ENCODE results near the gene YJEFN3. TPM values are rescaled to one million over a fixed set of nuclear protein-coding genes. Genes with fewer than 3 reads are reported as not detected.

YJEFN3 gene
- total RNA-seq, 4 donors from 2014 or later: 0.08 to 0.57 (median 0.15) TPM

DNA sequence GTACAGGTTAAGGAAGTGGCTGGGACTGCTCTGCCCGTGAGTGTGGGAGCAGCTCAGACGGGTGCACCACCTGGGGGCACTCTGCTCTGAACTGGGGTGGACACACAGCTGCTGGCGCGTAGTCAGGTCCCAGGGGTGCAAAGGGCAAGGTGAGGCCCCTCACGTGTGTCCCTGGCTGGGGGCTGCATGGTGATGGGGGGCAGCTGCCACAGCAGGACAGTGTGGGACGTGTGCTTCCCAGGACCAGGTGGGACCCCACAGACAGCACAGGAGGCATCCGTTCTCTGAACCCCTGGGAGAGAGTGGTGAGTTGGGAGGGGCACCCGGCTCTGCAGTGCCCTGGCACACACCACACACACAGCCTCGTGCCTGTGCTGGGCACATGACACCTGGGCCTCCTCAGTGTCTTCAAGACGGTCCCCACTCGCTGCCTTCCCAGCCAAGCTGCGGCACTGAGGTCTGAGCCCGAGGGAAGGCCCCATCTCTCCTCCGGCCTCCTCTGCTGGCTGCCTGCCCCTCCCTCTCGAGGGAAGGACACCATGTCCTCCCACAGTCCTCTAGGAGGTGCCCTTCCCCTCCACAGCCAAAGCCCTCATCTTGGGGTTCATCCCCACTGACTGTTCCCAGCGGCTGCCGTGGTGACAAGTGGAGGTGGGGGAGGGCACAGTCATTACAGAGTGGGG is 34.1 kb downstream of the YJEFN3 start:
- no peak for DNase-seq
- Histone ChIP-seq H3K27me3 (no peaks in the 10 kb centered on the region), H3K4me1 (no peaks in the 10 kb centered on the region), H3K4me3 (no peak overlapping the region), H3K27ac (no peak overlapping the region), H3K9me3 (no peaks in the 10 kb centered on the region), H3K36me3 (no peaks in the 10 kb centered on the region)
- intact Hi-C loops (cut with DNase I): no loop called here
- 77 to 90% methylated on average over 2 to 8 of the region's 17 CpGs for WGBS, 2 donors
- TF ChIP-seq, protein P1, sequence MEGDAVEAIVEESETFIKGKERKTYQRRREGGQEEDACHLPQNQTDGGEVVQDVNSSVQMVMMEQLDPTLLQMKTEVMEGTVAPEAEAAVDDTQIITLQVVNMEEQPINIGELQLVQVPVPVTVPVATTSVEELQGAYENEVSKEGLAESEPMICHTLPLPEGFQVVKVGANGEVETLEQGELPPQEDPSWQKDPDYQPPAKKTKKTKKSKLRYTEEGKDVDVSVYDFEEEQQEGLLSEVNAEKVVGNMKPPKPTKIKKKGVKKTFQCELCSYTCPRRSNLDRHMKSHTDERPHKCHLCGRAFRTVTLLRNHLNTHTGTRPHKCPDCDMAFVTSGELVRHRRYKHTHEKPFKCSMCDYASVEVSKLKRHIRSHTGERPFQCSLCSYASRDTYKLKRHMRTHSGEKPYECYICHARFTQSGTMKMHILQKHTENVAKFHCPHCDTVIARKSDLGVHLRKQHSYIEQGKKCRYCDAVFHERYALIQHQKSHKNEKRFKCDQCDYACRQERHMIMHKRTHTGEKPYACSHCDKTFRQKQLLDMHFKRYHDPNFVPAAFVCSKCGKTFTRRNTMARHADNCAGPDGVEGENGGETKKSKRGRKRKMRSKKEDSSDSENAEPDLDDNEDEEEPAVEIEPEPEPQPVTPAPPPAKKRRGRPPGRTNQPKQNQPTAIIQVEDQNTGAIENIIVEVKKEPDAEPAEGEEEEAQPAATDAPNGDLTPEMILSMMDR (IDR thresholded peaks at IDR 0.05): peak in 1 of 6 experiments; percentile 22
- TF ChIP-seq POLR2A (IDR thresholded peaks at IDR 0.05): no peak

DNA sequence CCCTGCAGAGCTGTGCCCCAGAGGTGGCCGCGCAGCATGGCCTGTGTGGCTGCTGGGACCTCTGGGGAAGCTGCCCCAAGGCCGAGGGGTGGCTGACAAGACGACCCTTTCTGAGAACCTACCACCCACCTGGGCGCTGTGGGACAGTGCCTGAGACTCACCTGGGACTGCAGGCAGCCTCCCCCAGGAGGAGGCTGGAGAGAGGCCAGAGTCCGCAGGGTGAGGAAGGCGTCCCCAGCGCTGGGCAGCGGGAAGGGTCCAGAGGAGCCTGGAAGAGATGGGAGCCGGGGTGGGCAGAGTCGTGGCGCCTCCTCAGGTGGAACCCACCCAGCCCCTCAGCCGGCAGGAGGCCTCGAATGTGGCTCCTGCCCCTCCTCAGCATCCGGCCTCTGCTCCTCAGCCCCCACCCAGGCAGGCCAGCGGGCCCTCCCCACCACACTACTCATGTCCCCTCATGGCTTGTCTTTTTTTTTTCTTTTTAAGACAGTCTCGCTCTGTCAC is 34.7 kb downstream of the YJEFN3 start:
- H3K4me1 ChIP-seq: no peaks in the 10 kb centered on the region
- no peak for DNase-seq
- intact Hi-C loops (cut with DNase I): no loop called here
- no peaks in the 10 kb centered on the region for H3K9me3 ChIP-seq
- TF ChIP-seq, protein P1 (IDR thresholded peaks at IDR 0.05): no peak
- TF ChIP-seq POLR2A (IDR thresholded peaks at IDR 0.05): no peak
- H3K27me3 ChIP-seq: no peaks in the 10 kb centered on the region
- WGBS, 2 donors: 91 to 95% methylated on average over 4 to 8 of the region's 17 CpGs
- H3K36me3 ChIP-seq: no peaks in the 10 kb centered on the region
- no peak overlapping the region for H3K27ac ChIP-seq
- no peak overlapping the region for H3K4me3 ChIP-seq

DNA sequence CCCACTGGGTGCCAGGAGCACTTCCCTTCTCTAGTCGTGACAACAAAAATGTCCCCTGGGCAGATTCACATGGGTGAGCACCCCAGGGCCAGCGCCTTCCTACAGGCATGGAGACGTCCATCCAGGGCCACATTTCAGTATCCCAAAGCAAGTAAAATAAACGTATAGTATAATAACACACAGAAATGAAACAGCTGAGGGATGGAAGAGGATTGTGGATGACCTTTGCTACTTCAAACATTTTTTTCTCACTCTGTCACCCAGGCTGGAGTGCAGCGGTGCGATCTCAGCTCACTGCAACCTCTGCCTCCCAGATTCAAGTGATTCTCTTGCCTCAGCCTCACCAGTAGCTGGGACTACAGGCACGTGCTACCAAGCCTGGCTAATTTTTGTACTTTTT is 37.6 kb downstream of the YJEFN3 start:
- Histone ChIP-seq H3K9me3 (no peaks in the 10 kb centered on the region), H3K4me3 (no peak overlapping the region), H3K36me3 (no peaks in the 10 kb centered on the region), H3K4me1 (no peaks in the 10 kb centered on the region), H3K27me3 (no peaks in the 10 kb centered on the region), H3K27ac (no peak overlapping the region)
- no peak for TF ChIP-seq POLR2A (IDR thresholded peaks at IDR 0.05)
- TF ChIP-seq, protein P1 (IDR thresholded peaks at IDR 0.05): no peak
- intact Hi-C loops (cut with DNase I): no loop called here
- no peak for DNase-seq
- 55 to 79% methylated on average over 4 of the region's 7 CpGs for WGBS, 2 donors

DNA sequence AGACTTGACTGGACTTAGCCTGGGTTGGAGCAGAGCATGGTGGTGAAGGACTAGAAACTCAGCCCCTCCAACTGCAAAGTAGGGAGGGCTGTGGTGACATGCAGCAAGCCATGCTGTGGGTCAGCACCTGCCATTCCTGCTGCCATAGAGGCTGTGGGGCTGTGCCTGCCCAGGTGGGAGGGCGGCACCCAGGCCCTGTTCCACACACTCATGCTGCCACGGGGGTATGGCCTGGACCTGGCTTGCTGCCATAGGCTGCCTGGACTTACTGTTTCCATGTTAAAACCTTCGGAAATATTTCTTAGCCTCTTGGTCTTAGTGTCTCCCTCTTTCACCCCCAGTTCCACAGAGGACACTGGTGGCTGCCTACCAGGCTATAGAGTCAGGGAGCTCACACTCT is 38.7 kb downstream of the YJEFN3 start:
- DNase-seq: no peak
- intact Hi-C loops (cut with DNase I): no loop called here
- WGBS, 2 donors: 60 to 80% methylated on average over 1 to 2 of the region's 3 CpGs
- TF ChIP-seq, protein P1 (IDR thresholded peaks at IDR 0.05): no peak
- TF ChIP-seq POLR2A (IDR thresholded peaks at IDR 0.05): no peak
- Histone ChIP-seq H3K27me3 (no peaks in the 10 kb centered on the region), H3K4me1 (no peaks in the 10 kb centered on the region), H3K9me3 (no peaks in the 10 kb centered on the region), H3K27ac (no peak overlapping the region), H3K4me3 (no peak overlapping the region), H3K36me3 (no peaks in the 10 kb centered on the region)

DNA sequence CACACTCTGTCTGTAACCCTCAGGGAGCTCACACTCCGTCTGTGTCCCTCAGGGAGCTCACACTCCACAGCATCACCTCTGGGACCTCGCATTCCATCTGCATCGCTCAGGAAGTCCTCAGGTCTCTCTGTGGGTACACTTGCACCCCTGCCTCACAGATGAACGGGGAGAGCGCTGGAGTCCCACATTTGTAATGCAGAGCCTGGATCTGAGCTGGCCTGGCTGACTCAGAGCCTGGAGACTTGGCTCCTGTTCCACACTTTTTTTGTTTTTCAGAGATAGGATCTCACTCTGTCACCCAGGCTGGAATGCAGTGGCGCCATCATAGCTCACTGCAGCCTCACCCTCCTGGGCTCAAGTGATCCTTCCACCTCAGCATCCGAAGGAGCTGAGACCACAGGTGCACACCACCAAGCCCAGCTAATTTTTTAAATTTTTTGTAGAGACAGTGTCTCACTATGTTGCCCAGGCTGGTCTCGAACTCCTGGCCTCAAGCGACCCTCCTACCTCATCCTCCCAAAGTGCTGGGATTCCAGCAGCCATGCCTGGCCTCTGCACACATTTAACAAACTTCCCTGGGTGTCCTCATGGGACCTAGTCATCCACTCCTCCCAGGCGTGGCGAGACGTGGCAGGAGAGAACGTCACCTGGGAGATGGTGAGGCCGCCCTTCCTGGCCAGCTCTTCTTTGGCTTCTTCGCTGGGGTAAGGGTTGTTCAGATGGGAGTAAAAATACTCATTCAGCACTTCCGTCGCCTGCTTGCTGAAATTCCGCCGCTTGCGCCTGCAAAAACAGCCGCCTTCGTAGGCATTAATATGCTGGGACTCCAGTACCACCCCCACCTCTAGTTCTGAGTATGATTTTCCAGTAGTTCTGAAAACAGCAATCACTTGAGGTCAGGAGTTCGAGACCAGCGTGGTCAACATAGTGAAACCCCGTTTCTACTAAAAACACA is 40.4 kb downstream of the YJEFN3 start:
- intact Hi-C loops (cut with DNase I): no loop called here
- WGBS, 2 donors: 90% methylated on average over 13 to 17 of the region's 25 CpGs
- Histone ChIP-seq H3K36me3 (no peaks in the 10 kb centered on the region), H3K9me3 (no peaks in the 10 kb centered on the region), H3K27me3 (no peaks in the 10 kb centered on the region), H3K4me3 (no peak overlapping the region), H3K27ac (no peak overlapping the region), H3K4me1 (no peaks in the 10 kb centered on the region)
- DNase-seq: no peak
- TF ChIP-seq, protein P1 (IDR thresholded peaks at IDR 0.05): no peak
- no peak for TF ChIP-seq POLR2A (IDR thresholded peaks at IDR 0.05)

Measured in esophagus squamous epithelium (tissue), 5 donors.